DMS114 treated with DMSO at 0.1 percent for 48 hours (cell line): Measurements from ENCODE around the gene CACNA1C.
"Not testable (repeated sequence)": the region's sequence is repeated elsewhere in the genome, so short reads cannot be mapped to it uniquely, and the experiment has no call there.

Source experiments
- DNase-seq: peaks from one replicate; lab custom pipeline; 2025; ENCODE audit not compliant: unreplicated experiment; lab: John Stamatoyannopoulos, UW

CACNA1C gene

DNA sequence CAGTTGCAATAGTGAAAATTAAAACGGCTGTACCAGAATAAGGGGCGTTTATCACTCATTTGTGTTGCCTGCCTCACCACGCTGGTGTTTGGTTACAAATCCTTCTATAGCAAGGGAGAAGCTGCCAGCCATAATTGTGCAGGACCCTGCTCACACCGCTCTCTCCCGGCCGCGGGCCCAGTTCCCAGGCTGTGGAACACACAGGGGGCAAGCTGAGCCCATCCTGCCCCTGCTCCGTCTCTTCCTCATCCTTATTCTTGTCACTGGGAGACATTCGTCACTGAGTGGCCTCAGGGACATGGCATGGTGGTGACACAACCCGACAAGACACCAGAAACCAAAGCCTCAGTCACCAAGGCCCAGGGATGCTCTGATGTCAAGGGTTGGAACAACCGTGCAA, 625.6 kb downstream of the CACNA1C start:
- DNase-seq, result no peak

DNA sequence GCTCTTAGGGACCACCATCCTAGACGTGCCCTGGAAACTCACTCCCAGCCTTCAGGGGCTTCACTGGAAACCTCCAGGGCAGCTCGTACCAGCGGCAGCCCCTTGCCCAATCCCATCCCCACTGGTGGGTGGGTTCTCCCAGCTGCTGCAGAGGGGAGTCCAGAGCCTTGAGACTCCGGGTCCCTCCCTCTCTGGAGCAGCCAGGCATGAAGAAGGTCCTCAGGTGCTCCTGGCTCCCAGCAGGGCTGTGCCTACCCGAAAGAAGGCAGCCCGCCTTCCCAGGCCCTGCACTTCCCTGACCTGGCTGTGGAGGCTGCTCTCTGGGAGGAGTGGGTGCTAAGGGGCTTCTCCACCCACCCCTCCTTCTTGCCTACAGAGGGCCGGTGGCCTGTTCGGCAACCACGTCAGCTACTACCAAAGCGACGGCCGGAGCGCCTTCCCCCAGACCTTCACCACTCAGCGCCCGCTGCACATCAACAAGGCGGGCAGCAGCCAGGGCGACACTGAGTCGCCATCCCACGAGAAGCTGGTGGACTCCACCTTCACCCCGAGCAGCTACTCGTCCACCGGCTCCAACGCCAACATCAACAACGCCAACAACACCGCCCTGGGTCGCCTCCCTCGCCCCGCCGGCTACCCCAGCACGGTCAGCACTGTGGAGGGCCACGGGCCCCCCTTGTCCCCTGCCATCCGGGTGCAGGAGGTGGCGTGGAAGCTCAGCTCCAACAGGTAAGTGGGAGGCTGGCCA, 626.5 kb downstream of the CACNA1C start:
- DNase-seq, result no peak

DNA sequence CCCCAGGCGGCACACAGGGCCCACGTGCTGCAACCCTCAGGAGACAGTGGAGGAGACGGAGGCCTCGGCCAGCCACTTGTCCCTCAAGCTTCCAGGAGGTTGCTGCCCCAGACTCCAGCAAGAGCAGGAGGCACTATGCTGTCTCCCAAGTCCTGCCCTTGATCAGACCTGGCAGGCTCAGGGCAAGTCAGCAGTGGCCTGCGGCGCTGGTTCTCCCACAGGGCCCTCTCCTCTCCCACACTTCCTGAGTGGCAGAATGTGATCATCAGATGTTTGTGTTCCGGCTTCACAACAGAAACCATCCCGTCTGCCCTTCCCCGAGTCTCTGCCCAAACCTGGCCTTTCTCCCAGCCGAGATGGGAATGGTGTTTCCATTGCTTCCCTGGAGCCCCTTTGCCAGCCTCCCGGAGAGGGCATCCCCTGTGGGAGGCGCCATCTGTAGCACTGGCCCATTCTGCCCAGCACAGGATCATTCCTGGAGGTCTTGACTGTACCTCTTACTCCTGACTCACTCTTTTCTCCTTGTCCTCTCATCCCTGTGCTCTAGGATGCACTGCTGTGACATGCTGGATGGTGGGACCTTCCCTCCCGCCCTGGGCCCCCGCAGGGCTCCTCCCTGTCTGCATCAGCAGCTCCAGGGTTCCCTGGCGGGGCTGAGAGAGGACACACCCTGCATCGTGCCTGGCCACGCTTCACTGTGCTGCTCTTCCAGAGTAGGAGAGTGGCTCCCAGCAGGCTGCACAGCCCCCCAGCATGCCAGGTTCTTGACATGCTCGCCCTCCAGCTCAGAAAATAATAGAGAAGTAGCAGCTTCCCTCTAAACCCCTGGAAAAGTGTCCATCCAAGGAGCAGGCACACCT, 627.3 kb downstream of the CACNA1C start:
- no peak for DNase-seq

DNA sequence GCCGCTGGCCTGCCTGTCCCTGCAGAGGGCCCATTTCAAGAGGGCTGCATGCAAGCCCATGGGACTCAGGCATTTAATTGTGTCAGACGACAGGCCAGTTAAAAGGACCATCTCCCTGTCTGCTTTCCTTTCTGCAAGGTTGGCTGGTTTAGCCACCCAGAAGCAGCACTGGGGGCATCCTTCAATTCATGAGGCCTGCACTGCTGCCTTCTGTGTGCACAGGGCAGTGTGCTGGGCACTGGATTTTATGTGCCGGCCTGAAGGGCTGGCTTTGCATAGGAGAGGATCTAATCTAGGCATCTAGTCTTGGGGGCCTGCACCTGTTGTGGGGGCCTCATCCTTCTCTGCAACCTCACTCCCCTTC, 627.9 kb downstream of the CACNA1C start:
- no peak for DNase-seq

DNA sequence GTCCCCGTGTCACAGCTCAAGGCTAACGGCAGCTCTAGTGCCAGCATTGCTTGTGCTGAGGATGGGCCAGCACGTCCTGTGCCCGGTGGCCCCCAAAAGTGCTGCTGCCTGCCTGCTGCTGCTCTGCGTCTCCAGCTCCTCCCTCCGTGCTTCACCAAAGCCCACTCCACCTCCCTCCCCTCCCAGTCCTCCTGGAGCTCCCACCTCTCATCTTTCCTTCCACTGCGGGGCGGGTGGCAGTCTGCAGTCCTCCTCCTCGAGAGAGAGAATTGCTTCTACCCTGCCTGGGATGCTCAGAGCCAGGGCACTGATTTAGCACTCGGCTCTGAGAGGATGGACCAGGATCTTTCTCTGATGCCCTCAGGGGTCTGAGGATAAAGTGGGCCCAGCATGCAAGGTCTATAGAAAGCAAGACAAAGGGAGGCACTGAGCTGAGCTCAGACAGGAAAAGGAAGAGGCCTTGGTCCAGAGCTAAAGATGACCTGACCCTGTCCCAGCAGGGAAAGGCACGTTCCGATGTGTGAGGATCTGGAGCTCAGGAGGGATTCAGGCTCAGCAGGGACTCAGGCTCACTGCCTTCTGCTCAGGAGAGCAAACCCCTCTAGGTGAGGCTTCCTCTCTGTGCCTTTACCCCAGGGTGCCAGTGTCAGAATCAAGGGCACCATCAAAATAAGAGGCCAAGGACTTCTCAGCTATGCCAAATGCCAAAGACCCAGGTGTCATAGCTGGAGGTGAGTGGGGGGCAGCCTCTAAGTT, 628.8 kb downstream of the CACNA1C start:
- DNase-seq, result no peak

DNA sequence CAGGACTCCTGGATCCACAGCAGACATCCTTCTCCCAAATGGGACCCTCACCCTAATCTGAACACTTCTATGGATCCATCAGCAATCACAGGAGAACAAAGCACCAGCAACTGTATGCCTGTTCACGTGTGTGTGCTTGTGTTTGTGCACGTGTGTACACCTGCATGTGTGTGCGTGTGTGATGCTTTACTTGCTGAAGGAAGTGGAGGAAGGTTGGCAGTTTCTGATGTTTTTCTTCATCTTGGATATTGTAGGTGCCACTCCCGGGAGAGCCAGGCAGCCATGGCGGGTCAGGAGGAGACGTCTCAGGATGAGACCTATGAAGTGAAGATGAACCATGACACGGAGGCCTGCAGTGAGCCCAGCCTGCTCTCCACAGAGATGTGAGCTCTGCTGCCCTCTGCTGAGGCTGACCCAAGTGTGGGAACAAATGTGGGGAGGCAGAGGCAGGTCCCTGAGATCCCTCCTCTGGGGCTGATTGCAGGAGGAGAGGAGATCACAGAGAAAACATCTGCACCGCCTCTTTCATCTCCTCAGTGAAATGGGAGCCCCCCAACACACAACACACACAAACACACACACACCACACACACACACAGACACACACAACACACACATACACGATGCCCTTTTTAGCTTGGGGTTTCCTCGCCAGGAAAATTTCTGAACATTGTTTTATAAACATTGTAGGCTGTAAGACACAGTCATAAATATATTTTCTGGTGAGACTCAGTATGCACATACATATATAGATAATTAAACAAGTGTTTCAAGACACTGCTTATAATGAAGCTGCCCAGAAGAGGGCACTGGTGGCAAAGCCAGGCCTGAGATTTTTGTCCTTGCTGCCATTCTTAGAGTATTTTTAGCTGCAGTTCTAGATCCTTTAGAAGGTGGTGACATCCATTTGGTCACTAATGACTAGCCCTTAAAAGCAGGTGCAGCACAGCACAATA, 629.8 kb downstream of the CACNA1C start:
- peak; percentile 51 for DNase-seq

DNA sequence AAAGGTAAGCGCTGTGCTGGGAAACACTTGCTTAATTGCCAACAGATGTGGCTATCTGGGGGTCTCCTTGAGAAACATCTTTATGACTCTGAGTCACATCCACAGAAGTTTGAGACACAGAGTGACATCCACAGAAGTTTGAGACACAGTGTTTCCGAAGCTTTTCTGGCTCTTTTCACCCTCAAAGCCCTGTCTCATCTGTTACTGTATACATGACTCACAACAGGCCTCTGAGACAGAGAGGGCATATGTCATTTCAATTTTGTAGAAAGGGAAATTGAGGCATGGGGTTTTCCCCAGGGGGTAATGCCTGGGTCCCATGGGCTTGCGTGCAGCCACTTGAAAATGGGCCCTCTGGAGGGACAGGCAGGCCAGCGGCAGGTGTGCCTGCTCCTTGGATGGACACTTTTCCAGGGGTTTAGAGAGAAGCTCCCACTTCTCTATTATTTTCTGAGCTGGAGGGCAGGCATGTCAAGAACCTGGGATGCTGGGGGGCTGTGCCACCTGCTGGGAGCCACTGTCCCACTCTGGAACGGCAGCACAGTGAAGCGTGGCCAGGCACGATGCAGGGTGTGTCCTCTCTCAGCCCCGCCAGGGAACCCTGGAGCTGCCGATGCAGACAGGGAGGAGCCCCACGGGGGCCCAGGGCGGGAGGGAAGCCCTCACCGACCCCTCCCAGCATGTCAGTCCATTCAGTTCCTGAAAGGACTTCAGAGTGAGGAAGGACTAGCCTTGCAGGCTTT, 630.7 kb downstream of the CACNA1C start:
- no peak for DNase-seq

DNA sequence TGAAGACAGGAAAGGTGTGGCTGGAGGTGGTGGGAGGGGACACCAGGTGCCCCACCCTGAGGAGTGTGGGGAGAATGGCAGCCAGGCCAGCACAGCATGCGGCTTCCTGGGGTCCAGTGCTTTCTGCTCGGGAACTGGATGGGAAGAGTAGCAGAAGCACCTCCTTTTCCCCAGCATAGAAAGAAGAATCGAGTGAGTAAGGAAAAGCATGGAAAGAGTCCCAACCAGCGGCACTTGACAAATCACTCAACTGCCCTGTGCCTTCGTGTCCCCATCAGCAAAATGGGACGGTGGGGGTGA, 631.2 kb downstream of the CACNA1C start:
- DNase-seq, result not testable (repeated sequence)

DNA sequence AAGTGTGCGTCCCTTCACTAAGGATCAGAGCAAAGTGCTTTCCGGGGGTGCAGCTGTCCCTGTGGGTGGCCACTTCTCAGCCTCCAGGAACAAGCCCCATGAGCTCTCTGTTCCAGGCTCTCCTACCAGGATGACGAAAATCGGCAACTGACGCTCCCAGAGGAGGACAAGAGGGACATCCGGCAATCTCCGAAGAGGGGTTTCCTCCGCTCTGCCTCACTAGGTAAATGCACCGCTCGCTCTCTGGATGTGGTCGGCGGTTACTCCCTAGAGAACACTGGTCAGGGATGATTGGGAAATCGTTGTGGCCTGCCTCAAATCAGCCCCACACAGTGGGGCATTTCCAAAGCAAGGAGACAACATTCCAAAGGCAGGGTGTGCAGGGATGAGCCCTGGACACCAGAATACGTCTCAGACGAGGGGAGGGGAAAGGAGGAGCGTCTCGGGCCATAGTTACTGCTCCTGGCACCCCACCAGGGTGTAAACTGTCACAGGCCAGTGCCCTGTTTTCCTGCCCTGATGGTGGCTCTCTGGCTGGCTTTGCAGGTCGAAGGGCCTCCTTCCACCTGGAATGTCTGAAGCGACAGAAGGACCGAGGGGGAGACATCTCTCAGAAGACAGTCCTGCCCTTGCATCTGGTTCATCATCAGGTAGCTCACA, 633.0 kb downstream of the CACNA1C start:
- DNase-seq, result not testable (repeated sequence)

DNA sequence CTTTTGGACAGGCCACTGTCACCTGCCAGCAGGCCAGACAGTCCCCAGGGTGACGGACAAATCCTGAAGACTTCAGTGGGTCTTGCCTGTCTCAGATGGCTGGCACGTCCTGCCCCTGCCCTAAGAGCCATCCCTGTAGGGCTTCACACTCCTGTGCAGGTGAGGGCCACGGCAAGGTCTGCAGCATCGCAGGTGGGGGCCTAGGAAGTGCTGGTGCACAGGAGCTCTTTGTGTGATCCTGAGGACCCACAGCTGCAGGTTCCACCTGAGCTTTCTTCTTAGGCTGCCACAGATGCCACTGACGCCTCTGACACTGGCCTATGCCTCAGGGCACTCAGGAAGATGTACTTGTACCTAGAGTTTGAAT, 633.5 kb downstream of the CACNA1C start:
- no peak for DNase-seq

DNA sequence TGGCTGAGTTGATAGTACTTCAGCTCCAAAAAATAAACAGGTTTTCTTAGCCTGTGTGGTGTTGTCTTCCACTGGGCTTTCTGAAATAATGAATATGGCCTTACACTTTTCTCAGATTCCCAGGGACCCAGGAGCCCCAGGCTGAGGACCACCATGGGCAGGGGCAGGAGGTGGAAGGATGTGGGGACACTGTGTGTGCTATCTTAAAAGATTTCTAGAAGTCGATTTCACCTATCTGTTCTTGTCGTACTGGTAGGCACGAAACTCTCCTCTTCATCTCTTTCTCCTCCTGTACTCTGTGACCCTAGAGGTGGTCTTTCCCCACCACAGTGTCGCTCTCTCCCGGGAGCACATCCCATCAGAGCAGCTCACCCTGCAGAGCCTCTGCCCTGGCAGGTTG, 634.3 kb downstream of the CACNA1C start:
- DNase-seq, result no peak

DNA sequence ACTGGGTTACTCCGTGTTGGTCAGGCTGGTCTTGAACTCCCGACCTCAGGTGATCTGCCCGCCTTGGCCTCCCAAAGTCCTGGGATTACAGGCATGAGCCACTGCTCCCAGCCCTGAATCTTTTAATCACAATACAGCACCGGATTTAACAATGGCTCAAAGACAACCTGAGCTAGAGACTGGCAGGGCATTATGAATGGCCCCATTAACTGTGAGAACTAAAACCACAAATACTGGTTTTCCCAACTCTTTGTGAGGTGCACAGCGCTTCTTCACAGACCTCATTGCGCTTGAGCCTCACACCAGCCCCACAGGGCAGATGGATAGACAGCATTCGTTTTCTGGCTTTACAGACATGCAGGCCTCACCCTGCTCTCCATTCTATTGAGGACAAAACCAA, 634.9 kb downstream of the CACNA1C start:
- no peak for DNase-seq

DNA sequence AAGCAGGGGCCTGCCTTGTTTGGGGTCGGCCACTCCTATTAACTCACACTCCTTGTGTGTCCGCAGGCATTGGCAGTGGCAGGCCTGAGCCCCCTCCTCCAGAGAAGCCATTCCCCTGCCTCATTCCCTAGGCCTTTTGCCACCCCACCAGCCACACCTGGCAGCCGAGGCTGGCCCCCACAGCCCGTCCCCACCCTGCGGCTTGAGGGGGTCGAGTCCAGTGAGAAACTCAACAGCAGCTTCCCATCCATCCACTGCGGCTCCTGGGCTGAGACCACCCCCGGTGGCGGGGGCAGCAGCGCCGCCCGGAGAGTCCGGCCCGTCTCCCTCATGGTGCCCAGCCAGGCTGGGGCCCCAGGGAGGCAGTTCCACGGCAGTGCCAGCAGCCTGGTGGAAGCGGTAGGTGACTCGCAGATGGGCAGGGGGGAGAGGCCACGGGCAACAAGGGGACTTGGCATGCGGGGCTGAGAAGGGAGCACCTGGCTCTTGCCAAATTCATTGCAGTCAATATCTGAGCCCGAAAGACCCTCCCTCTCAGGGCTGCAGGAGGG, 635.7 kb downstream of the CACNA1C start:
- DNase-seq, result no peak

DNA sequence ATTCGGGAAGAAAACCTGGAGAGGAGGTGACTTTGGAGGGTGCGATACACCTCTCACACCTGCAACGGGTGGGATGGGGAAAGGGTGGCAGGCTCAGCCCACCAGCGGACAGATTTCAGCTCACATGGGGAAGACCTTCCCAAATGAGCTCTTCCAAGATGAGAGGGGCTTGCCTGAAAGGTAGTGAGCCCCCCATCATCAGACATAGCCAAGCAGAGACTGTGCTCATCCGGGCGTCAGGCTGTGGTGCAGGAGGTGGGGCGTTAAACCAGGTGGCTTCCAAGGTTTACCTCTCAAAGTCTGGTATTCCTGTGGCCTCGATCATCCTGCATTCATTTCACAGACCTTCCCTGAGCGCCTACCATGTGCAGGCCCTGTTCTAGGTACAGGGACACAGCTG, 636.6 kb downstream of the CACNA1C start:
- DNase-seq, result no peak

DNA sequence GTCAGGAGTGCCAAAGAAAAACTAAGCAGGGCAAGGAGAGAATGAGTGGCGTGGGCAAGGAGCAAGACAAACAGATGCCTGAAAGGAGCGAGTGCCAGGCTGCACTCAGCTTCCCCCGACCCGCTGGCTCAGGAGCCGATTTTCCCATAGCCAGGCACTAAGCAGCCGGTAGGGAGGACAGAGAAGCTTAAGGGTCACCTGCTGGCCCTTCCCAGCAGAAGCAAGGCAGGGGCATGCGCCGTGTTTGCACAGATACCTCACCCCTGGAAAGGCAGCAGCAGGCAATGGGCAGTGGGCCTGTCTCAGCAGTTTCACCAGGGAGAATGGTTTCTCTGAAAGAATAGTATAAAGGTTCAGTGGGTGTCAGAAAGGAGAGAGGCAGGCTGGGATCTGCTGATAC, 637.1 kb downstream of the CACNA1C start:
- DNase-seq, result no peak

DNA sequence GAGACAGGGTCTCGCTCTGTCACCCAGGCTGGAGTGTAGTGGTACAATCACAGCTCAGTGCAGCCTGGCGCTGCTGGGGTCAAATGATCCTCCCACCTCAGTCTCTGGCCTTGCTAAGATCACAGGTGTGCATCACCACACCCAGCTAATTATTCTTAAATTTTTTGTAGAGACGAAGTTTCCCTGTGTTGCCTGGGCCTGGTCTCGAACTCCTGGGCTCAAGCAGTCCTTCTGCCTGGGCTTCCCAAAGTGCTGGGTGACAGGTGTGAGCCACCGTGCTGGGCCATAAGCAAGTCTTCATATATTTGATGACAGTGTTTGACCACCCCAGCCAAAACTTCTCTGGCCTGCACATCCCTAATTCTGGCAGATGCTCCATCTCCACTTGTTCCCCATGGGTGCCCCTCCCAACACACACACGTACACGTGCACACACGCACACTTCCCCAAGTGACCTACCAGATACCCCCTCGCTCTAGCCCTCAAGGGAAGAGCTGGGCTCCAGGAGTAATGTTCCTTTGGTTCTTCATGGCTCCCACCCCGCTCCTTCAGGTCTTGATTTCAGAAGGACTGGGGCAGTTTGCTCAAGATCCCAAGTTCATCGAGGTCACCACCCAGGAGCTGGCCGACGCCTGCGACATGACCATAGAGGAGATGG, 637.7 kb downstream of the CACNA1C start:
- no peak for DNase-seq

DNA sequence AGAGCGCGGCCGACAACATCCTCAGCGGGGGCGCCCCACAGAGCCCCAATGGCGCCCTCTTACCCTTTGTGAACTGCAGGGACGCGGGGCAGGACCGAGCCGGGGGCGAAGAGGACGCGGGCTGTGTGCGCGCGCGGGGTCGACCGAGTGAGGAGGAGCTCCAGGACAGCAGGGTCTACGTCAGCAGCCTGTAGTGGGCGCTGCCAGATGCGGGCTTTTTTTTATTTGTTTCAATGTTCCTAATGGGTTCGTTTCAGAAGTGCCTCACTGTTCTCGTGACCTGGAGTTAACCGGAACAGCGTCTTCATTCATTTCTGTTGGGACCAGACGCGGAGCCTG, 638.2 kb downstream of the CACNA1C start:
- peak; percentile 52 for DNase-seq

DNA sequence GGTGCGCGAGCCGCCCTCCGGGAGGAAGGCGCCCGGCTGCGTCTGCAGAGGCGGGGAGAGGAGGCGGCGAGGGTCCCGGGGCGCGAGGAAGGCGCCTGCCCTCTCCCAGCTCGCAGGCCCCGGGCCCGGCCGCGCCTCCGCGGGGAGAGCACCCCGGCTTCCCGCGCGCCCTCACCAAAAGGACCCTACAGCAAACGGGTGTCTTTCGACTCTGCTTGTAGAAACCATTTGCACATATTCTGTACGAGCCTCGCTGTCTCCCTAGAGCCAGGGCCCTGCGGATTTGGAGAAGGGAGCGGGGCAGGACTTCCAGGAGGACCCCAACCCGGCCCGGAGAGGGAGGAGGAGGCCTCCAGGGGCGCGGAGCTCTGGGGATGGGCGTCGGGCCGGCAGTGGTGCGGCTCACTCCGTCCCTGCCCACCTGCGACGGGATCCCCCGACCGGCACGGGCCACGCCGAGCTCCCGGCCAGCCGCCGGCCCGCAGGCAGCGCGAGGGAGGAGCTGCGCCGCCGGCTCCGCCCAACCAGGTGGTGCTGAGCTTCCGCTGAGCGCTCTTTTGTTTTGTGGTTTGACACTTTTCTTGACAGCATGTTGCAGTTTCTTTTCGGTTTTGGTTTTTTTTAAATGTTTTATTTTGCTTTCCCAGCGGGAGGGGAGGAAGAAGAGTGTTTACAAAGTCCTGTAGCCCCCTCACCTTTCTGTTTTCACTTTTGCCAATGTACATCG, 638.7 kb downstream of the CACNA1C start:
- DNase-seq, result no peak
